Karpas-422 (cell line): Measurements from ENCODE around the gene OTX2. TPM values are rescaled to one million over a fixed set of nuclear protein-coding genes. Genes with fewer than 3 reads are reported as not detected.

Experiments
- DNase-seq: peaks from one replicate; pipeline ENCODE4 v3.0.0-alpha.2; 2015
- H2AFZ ChIP-seq: fragments of 200-600 bp; sonication (generic); 2 replicates; pipeline ENCODE4 v1.6.1; 2014; ENCODE audit warnings: antibody characterized with exemption, low read length, mixed read lengths
- H3K27ac ChIP-seq: fragments of 200-600 bp; sonication (generic); 2 replicates; pipeline ENCODE4 v1.5.1; 2014; ENCODE audit warnings: mild to moderate bottlenecking, low read length, moderate library complexity
- H3K27me3 ChIP-seq: fragments of 200-600 bp; sonication (generic); 2 replicates; pipeline ENCODE4 v1.6.1; 2014; ENCODE audit warnings: low read length, mixed read lengths
- H3K36me3 ChIP-seq: fragments of 200-600 bp; sonication (generic); 2 replicates; pipeline ENCODE4 v1.6.1; 2014; ENCODE audit warnings: low read length, mixed read lengths; ENCODE audit not compliant: insufficient read depth
- H3K4me1 ChIP-seq: fragments of 200-600 bp; sonication (generic); 2 replicates; pipeline ENCODE4 v1.6.1; 2014; ENCODE audit warnings: mild to moderate bottlenecking, low read length, mixed read lengths
- H3K4me2 ChIP-seq: fragments of 200-600 bp; sonication (generic); 2 replicates; pipeline ENCODE4 v1.6.1; 2014; ENCODE audit warnings: low read length, low read depth, mild to moderate bottlenecking; ENCODE audit not compliant: poor library complexity, severe bottlenecking
- H3K4me3 ChIP-seq: fragments of 200-600 bp; sonication (generic); 2 replicates; pipeline ENCODE4 v1.5.1; 2014; ENCODE audit warnings: mild to moderate bottlenecking, antibody characterized with exemption, low read length, mixed read lengths
- H3K79me2 ChIP-seq: fragments of 200-600 bp; sonication (generic); 2 replicates; pipeline ENCODE4 v1.6.1; 2014; ENCODE audit warnings: mild to moderate bottlenecking, low read length, mixed read lengths
- H3K9ac ChIP-seq: fragments of 200-600 bp; sonication (generic); 2 replicates; pipeline ENCODE4 v1.6.0; 2014; ENCODE audit warnings: low read length
- H3K9me2 ChIP-seq: fragments of 200-600 bp; sonication (generic), shearing (Covaris generic); replicated peaks from 2 replicates; pipeline ENCODE4 v1.6.0; 2014; ENCODE audit warnings: mild to moderate bottlenecking, low read length, moderate library complexity; ENCODE audit not compliant: insufficient read depth
- H3K9me3 ChIP-seq: fragments of 300-700, 200-600 bp; sonication (generic); 2 replicates; pipeline ENCODE4 v1.6.1; 2014; ENCODE audit warnings: low read length, mixed read lengths
- H4K20me1 ChIP-seq: fragments of 200-600 bp; sonication (generic); 2 replicates; pipeline ENCODE4 v1.6.1; 2014; ENCODE audit warnings: mild to moderate bottlenecking, antibody characterized with exemption, low read length, low read depth; ENCODE audit not compliant: insufficient read depth
- total RNA-seq: library from RNA; depleted of rRNA; stranded (reverse); fragments of >200 nt; shearing (Covaris generic); gene quantifications from 2 replicates; pipeline ENCODE4 v1.2.3, GENCODE V29; 2014; ENCODE audit warnings: low replicate concordance

The OTX2 gene
- total RNA-seq, 1 experiment from 2014 or later, result not detected

- no peaks in the 10 kb centered on the region for H3K9me3 ChIP-seq
- DNase-seq, result no peak
- H4K20me1 ChIP-seq, result no peaks in the 10 kb centered on the region
- H3K36me3 ChIP-seq, result no peaks in the 10 kb centered on the region
- no peaks in the 10 kb centered on the region for H3K79me2 ChIP-seq
- H2AFZ ChIP-seq, result no peak overlapping the region
- no peaks in the 10 kb centered on the region for H3K9me2 ChIP-seq
- no peak overlapping the region for H3K4me2 ChIP-seq
- H3K27me3 ChIP-seq, result no peaks in the 10 kb centered on the region
- H3K4me1 ChIP-seq, result no peaks in the 10 kb centered on the region
- no peak overlapping the region for H3K9ac ChIP-seq
- H3K4me3 ChIP-seq, result no peak overlapping the region
- H3K27ac ChIP-seq, result no peak overlapping the region
Measured at GRCh38 chr14:56801920-56802319, 8.4 kb downstream of the OTX2 start.

- H3K36me3 ChIP-seq, result no peaks in the 10 kb centered on the region
- no peaks in the 10 kb centered on the region for H3K9me3 ChIP-seq
- H3K4me2 ChIP-seq, result no peak overlapping the region
- H4K20me1 ChIP-seq, result no peaks in the 10 kb centered on the region
- no peak overlapping the region for H3K4me3 ChIP-seq
- no peak for DNase-seq
- no peak overlapping the region for H2AFZ ChIP-seq
- no peaks in the 10 kb centered on the region for H3K4me1 ChIP-seq
- H3K9ac ChIP-seq, result no peak overlapping the region
- no peak overlapping the region for H3K27ac ChIP-seq
- H3K79me2 ChIP-seq, result no peaks in the 10 kb centered on the region
- no peaks in the 10 kb centered on the region for H3K9me2 ChIP-seq
- H3K27me3 ChIP-seq, result no peaks in the 10 kb centered on the region
Measured at GRCh38 chr14:56799343-56799645, 11.0 kb downstream of the OTX2 start.

- Histone ChIP-seq H4K20me1 (no peaks in the 10 kb centered on the region), H3K4me3 (no peak overlapping the region), H3K9me2 (no peaks in the 10 kb centered on the region), H3K27me3 (no peaks in the 10 kb centered on the region), H3K4me1 (no peaks in the 10 kb centered on the region), H3K9me3 (no peaks in the 10 kb centered on the region), H3K36me3 (no peaks in the 10 kb centered on the region), H3K27ac (no peak overlapping the region), H3K4me2 (no peak overlapping the region), H2AFZ (no peak overlapping the region), H3K79me2 (no peaks in the 10 kb centered on the region), H3K9ac (no peak overlapping the region)
- no peak for DNase-seq
Measured at GRCh38 chr14:56798447-56799342, 11.6 kb downstream of the OTX2 start.

GRCh38 chr14:56797569-56798446 is 12.5 kb downstream of the OTX2 start:
- H3K4me2 ChIP-seq, result no peak overlapping the region
- no peak overlapping the region for H3K4me3 ChIP-seq
- no peak for DNase-seq
- no peaks in the 10 kb centered on the region for H3K9me2 ChIP-seq
- no peaks in the 10 kb centered on the region for H3K9me3 ChIP-seq
- no peak overlapping the region for H3K9ac ChIP-seq
- no peaks in the 10 kb centered on the region for H4K20me1 ChIP-seq
- H3K27ac ChIP-seq, result no peak overlapping the region
- H3K4me1 ChIP-seq, result no peaks in the 10 kb centered on the region
- H3K79me2 ChIP-seq, result no peaks in the 10 kb centered on the region
- no peaks in the 10 kb centered on the region for H3K36me3 ChIP-seq
- no peak overlapping the region for H2AFZ ChIP-seq
- H3K27me3 ChIP-seq, result 0 out of 2 replicates have a peak, but pooled peaks cover 2% of the 10 kb centered on the region

GRCh38 chr14:56797003-56797568 is 13.2 kb downstream of the OTX2 start:
- Histone ChIP-seq H3K9me2 (no peaks in the 10 kb centered on the region), H3K4me1 (no peaks in the 10 kb centered on the region), H3K79me2 (no peaks in the 10 kb centered on the region), H3K4me3 (no peak overlapping the region), H3K27ac (no peak overlapping the region), H3K4me2 (no peak overlapping the region), H3K27me3 (0 out of 2 replicates have a peak, but pooled peaks cover 2% of the 10 kb centered on the region), H2AFZ (no peak overlapping the region), H3K9me3 (no peaks in the 10 kb centered on the region), H3K36me3 (no peaks in the 10 kb centered on the region), H4K20me1 (no peaks in the 10 kb centered on the region), H3K9ac (no peak overlapping the region)
- no peak for DNase-seq

GRCh38 chr14:56796259-56796658 is 14.0 kb downstream of the OTX2 start:
- Histone ChIP-seq H3K79me2 (no peaks in the 10 kb centered on the region), H3K4me2 (no peak overlapping the region), H3K9me3 (no peaks in the 10 kb centered on the region), H3K4me1 (no peaks in the 10 kb centered on the region), H3K4me3 (no peak overlapping the region), H3K9me2 (no peaks in the 10 kb centered on the region), H3K27me3 (0 out of 2 replicates have a peak, but pooled peaks cover 2% of the 10 kb centered on the region), H3K36me3 (no peaks in the 10 kb centered on the region), H4K20me1 (no peaks in the 10 kb centered on the region), H3K9ac (no peak overlapping the region), H3K27ac (no peak overlapping the region), H2AFZ (no peak overlapping the region)
- DNase-seq, result no peak

- no peaks in the 10 kb centered on the region for H3K4me1 ChIP-seq
- H3K9me2 ChIP-seq, result no peaks in the 10 kb centered on the region
- no peak overlapping the region for H3K4me3 ChIP-seq
- H2AFZ ChIP-seq, result no peak overlapping the region
- 0 out of 2 replicates have a peak, but pooled peaks cover 2% of the 10 kb centered on the region for H3K27me3 ChIP-seq
- H3K36me3 ChIP-seq, result no peaks in the 10 kb centered on the region
- no peaks in the 10 kb centered on the region for H4K20me1 ChIP-seq
- DNase-seq, result no peak
- H3K9me3 ChIP-seq, result no peaks in the 10 kb centered on the region
- no peak overlapping the region for H3K4me2 ChIP-seq
- H3K9ac ChIP-seq, result no peak overlapping the region
- H3K27ac ChIP-seq, result no peak overlapping the region
- no peaks in the 10 kb centered on the region for H3K79me2 ChIP-seq
Measured at GRCh38 chr14:56795284-56795622, 15.0 kb downstream of the OTX2 start.
